HG02610 (cell line): ENCODE data around the gene LILRB5.
"Not testable (repeated sequence)": the region's sequence is repeated elsewhere in the genome, so short reads cannot be mapped to it uniquely, and the experiment has no call there.

Source experiments
- ATAC-seq: cut with Tn5 transposase; IDR thresholded peaks from one replicate; pipeline ENCODE4 v1.9.1; 2021; ENCODE audit warnings: mild to moderate bottlenecking, moderate library complexity; ENCODE audit not compliant: unreplicated experiment

LILRB5 gene

GRCh38 chr19:54217517-54218247, 39.4 kb downstream of the LILRB5 start:
- not testable (repeated sequence) for ATAC-seq

- no peak for ATAC-seq
Measured at GRCh38 chr19:54216869-54217268, 40.2 kb downstream of the LILRB5 start.

GRCh38 chr19:54214734-54215133, 42.3 kb downstream of the LILRB5 start:
- ATAC-seq: not testable (repeated sequence)

- ATAC-seq: not testable (repeated sequence)
Measured at GRCh38 chr19:54214217-54214616, 42.9 kb downstream of the LILRB5 start.

GRCh38 chr19:54211235-54211634, 45.8 kb downstream of the LILRB5 start:
- no peak for ATAC-seq

- no peak for ATAC-seq
Measured at GRCh38 chr19:54209811-54210494, 47.1 kb downstream of the LILRB5 start.

GRCh38 chr19:54209058-54209810, 47.8 kb downstream of the LILRB5 start:
- no peak for ATAC-seq

- no peak for ATAC-seq
Measured at GRCh38 chr19:54208784-54209057, 48.4 kb downstream of the LILRB5 start.

- ATAC-seq: peak; percentile 44
Measured at GRCh38 chr19:54207983-54208783, 48.9 kb downstream of the LILRB5 start.

- ATAC-seq: peak; percentile 1
Measured at GRCh38 chr19:54207676-54207982, 49.4 kb downstream of the LILRB5 start.

GRCh38 chr19:54207193-54207592, 49.9 kb downstream of the LILRB5 start:
- not testable (repeated sequence) for ATAC-seq

GRCh38 chr19:54206831-54207177, 50.3 kb downstream of the LILRB5 start:
- no peak for ATAC-seq

- ATAC-seq: no peak
Measured at GRCh38 chr19:54206030-54206830, 50.8 kb downstream of the LILRB5 start.

GRCh38 chr19:54204767-54205468, 52.2 kb downstream of the LILRB5 start:
- ATAC-seq: no peak

GRCh38 chr19:54203151-54203611, 53.9 kb downstream of the LILRB5 start:
- ATAC-seq: no peak

- no peak for ATAC-seq
Measured at GRCh38 chr19:54201980-54202379, 55.1 kb downstream of the LILRB5 start.

GRCh38 chr19:54201172-54201701, 55.8 kb downstream of the LILRB5 start:
- ATAC-seq: no peak
